Psoas muscle (tissue), 8 donors: ENCODE measurements around the gene FN3K. TPM values are rescaled to one million over a fixed set of nuclear protein-coding genes. Genes with fewer than 3 reads are reported as not detected.
A peak's percentile ranks its signal among the peaks of the same experiment; 100 is the strongest.

Source experiments
- ATAC-seq, 4 donors: fragments of 200-7000 bp; cut with Tn5 transposase; one replicate each; pipeline ENCODE4 v1.9.1; 2020; ENCODE audit warnings: moderate library complexity in 3 of 4, mild to moderate bottlenecking in 2 of 4
- DNase-seq, 2 donors: peaks; one replicate each; pipeline ENCODE4 v3.0.0-alpha.2; 2020
- H3K27ac ChIP-seq: fragments of 200-600 bp; one replicate; pipeline ENCODE4 v1.8.0; 2022
- H3K27me3 ChIP-seq, 3 donors: fragments of 200-600 bp in 1 of 3; one replicate each; pipeline versions ENCODE4 v1.6.1 to v1.8.0; 2013 to 2022; ENCODE audit warnings: low read length in 2 of 3, mild to moderate bottlenecking in 2 of 3, moderate library complexity in 1 of 3; ENCODE audit not compliant: insufficient read depth in 3 of 3
- H3K36me3 ChIP-seq, 2 donors: fragments of 200-600 bp in 1 of 2; one replicate each; pipeline versions ENCODE4 v1.6.1 to v1.8.0; 2013 to 2022; ENCODE audit warnings: low read depth in 1 of 2, mild to moderate bottlenecking in 1 of 2, moderate library complexity in 1 of 2; ENCODE audit not compliant: insufficient read depth in 1 of 2
- H3K4me1 ChIP-seq: fragments of 200-600 bp; one replicate; pipeline ENCODE4 v1.8.0; 2022
- H3K4me3 ChIP-seq: fragments of 200-600 bp; one replicate; pipeline ENCODE4 v1.8.0; 2022; ENCODE audit warnings: mild to moderate bottlenecking
- H3K9me3 ChIP-seq: fragments of 200-600 bp; one replicate; pipeline ENCODE4 v1.8.0; 2022
- WGBS, 3 donors: extraction: QIAGEN DNeasy Blood & Tissue Kit; methylation state at CpG; one replicate each; pipeline versions ENCODE4 v1.1.6 to v1.1.7; 2013; 5-methylcytosine and 5-hydroxymethylcytosine counted together
- intact Hi-C, 2 donors: fragments of 100-400 bp; cut with DNase I; formaldehyde crosslinking; loops; one replicate each; pipeline versions ENCODE4 v1.11.0 to v1.14.2; 2022
- polyA plus RNA-seq, 3 donors: library from polyadenylated mRNA; stranded (reverse); fragments of 200-250 nt; gene quantifications; one replicate each; pipeline ENCODE4 v1.2.3, GENCODE V29; 2013
- total RNA-seq, 4 donors: library from RNA; stranded (reverse); fragmentation: NEBNext Ultra II Directional in 2 of 4; extraction: Animal tissue kit (Norgen Biotek cat#: 25700) in 2 of 4; gene quantifications; one replicate each; pipeline versions ENCODE4 v1.2.1 to v1.2.4, GENCODE V29; 2021 to 2023
- TF ChIP-seq, protein P1 (sequence below): fragments of 200-600 bp; IDR thresholded peaks from one replicate; pipeline ENCODE4 v1.8.0; 2022; ENCODE audit warnings: antibody characterized with exemption
- donor health status: healthy with polysubstance abuse.
- donor health status: DM: no; HTN: no; CAD: no; lungs with moderate emphysema.
- donor health status: Bipolar disorder and iron deficiency.
- donor health status: healthy.
- donor health status: DM: yes; HTN: yes; CAD: no.
- donor health status: DM: no; HTN: no; CAD: no.
- donor health status: DM: no; HTN: no; CAD: no.
- donor health status: DM: yes; HTN: yes; CAD: no.

Gene FN3K
- total and polyA plus RNA-seq, 7 donors: 5.9 to 22.3 (median 10.1) TPM

DNA sequence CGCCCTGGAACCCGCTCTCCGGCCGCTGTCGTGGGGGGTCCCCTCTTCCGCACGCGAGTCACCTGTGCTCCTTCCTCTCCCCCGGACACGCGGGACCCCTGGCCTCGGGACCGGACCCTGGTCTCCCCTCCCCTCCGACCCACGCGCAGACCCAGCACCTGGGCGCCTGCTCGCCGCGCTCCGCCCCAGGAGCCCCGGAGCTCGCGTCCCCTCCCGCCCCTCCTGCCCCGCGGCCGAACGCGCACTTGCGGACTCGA, 37.7 kb upstream of the FN3K start:
- Histone ChIP-seq H3K4me1 (peaks cover 8% of the 10 kb centered on the region), H3K27ac (peak overlapping the region; percentile 69), H3K36me3 (no peaks in the 10 kb centered on the region), H3K9me3 (peaks cover 12% of the 10 kb centered on the region), H3K27me3 (no peaks in the 10 kb centered on the region), H3K4me3 (peak overlapping the region; percentile 88)
- WGBS, 3 donors: 1 to 2% (median 2%) methylated on average over 22 to 32 of the region's 32 CpGs
- DNase-seq (no peak), ATAC-seq (no peak)
- intact Hi-C loops: no loop called here
- TF ChIP-seq, protein P1, sequence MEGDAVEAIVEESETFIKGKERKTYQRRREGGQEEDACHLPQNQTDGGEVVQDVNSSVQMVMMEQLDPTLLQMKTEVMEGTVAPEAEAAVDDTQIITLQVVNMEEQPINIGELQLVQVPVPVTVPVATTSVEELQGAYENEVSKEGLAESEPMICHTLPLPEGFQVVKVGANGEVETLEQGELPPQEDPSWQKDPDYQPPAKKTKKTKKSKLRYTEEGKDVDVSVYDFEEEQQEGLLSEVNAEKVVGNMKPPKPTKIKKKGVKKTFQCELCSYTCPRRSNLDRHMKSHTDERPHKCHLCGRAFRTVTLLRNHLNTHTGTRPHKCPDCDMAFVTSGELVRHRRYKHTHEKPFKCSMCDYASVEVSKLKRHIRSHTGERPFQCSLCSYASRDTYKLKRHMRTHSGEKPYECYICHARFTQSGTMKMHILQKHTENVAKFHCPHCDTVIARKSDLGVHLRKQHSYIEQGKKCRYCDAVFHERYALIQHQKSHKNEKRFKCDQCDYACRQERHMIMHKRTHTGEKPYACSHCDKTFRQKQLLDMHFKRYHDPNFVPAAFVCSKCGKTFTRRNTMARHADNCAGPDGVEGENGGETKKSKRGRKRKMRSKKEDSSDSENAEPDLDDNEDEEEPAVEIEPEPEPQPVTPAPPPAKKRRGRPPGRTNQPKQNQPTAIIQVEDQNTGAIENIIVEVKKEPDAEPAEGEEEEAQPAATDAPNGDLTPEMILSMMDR: no peak

DNA sequence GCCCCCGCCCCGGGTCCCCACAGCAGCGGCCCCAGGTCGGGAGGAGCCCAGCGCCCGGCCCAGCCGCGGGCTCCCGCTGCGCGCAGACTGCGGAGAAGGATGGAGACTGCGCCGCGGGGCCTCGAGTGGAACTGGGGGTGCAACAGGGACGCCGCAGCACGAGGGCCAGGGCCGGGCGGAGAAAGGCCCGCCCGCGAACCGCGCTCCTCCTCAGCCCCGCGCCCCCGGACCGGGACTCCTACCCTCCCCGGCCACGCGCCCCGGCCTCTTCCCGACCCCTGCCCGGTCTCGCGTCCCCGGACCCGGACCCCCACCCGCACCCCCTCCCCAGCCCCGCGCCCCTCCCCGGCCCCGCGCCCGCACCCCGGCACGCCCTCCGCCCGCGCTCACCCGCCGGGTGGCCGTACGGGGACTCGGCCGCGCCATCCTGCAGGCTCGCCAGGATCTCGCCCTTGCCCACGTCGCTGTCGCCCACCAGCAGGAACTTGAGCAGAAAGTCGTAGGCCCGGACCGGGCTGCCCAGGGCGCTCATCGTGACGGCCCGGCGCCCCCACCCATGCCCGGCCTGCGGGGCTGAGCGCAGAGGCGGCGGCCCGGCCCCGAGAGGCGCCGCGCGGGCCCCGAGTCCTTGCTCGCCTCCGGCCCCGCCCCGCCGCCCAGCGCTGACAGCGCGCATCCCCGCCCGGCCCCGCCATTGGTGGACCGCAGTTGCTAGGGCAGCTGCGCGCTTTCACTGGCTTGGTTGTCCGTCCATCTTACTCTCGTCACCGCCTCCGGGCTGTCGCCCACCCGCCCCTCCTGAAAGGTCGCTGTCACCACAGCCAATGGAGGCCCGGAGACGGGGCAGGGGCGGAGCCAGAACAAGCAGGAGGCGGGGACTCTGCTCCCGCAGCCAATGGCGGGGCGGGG, 37.1 kb upstream of the FN3K start, which contains the start of gene RAB40B:
TSS of gene RAB40B (minus strand) at position 634 of the 909 bp plus-strand sequence. CDS start at position 532, 102 bp downstream.
- no peaks in the 10 kb centered on the region for H3K36me3 ChIP-seq
- ATAC-seq (peak; percentile 98 to 99 (median 99)), DNase-seq (peak; percentile 99 to 100)
- no peaks in the 10 kb centered on the region for H3K27me3 ChIP-seq
- intact Hi-C loops: no loop called here
- H3K4me1 ChIP-seq: peaks cover 8% of the 10 kb centered on the region
- H3K9me3 ChIP-seq: peaks cover 12% of the 10 kb centered on the region
- peak within 1 kb of the TSS; percentile 69 for H3K27ac ChIP-seq
- 0 to 1% (median 0%) methylated on average over 45 to 111 of the region's 112 CpGs for WGBS, 3 donors
- TF ChIP-seq, protein P1: no peak
- H3K4me3 ChIP-seq: peak within 1 kb of the TSS; percentile 88

DNA sequence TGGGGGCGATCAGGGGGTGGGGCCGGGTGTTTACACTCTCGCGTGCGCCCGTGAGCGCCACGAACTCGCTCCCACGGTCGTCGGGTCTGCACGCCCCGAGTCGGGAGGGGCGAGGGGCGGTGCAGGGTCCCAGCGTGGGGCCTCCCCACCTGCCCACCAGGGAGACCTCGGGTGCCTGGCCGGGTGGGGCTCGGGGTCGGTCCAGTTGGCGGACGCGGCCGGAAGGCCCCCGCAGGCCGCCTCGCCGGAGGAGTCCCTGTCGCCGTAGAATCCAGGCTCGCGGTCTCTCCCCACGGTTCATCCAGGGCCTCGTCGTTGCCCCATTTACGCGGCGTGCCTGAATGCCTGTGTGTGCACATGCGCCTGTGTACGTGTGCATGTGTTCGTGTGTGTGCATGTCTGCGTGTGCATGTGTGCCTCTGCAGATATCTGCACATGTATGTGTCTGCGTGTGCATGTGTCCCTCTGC, 36.4 kb upstream of the FN3K start:
- no peak for ATAC-seq

DNA sequence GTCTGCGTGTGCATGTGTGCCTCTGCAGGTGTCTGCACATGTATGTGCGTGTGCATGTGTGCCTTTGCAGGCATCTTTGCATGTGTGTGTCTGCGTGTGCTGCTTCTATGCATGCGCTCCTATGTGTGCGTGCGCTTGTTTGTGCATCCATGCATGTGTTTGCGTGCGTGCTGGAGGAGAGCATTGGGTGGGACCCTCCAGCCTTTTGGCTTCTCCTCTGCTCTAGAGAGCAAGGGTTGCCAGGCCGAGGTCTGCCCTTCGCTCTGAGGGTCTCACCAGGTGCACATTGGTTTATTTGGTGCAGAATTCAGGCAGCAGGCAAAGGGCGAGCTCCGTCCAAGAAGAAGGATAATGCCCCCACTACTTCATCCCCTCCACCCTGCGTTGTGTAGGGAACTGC, 35.9 kb upstream of the FN3K start:
- DNase-seq (no peak), ATAC-seq (no peak)
- 74 to 82% (median 81%) methylated on average over 13 of the region's 13 CpGs for WGBS, 3 donors
- Histone ChIP-seq H3K27me3 (no peaks in the 10 kb centered on the region), H3K36me3 (no peaks in the 10 kb centered on the region), H3K4me1 (peaks cover 8% of the 10 kb centered on the region), H3K27ac (no peak overlapping the region), H3K9me3 (peaks cover 6% of the 10 kb centered on the region), H3K4me3 (peak overlapping the region; percentile 88)
- TF ChIP-seq, protein P1: no peak
- intact Hi-C loops: no loop called here

More for the DNA sequence above, 36.4 kb upstream of the FN3K start:
- no peaks in the 10 kb centered on the region for H3K27me3 ChIP-seq
- no peaks in the 10 kb centered on the region for H3K36me3 ChIP-seq
- peaks cover 8% of the 10 kb centered on the region for H3K4me1 ChIP-seq
- H3K27ac ChIP-seq: peak overlapping the region; percentile 60
- peaks cover 12% of the 10 kb centered on the region for H3K9me3 ChIP-seq
- DNase-seq: no peak
- TF ChIP-seq, protein P1: no peak
- intact Hi-C loops: no loop called here
- WGBS, 3 donors: 2 to 5% (median 4%) methylated on average over 37 to 45 of the region's 45 CpGs
- peak overlapping the region; percentile 88 for H3K4me3 ChIP-seq
